HG03565 (cell line): ENCODE measurements around the gene HSPA1A.
"Not testable (repeated sequence)": the region's sequence is repeated elsewhere in the genome, so short reads cannot be mapped to it uniquely, and the experiment has no call there.

Experiments
- ATAC-seq: cut with Tn5 transposase; IDR thresholded peaks from one replicate; pipeline ENCODE4 v1.9.1; 2021; ENCODE audit warnings: mild to moderate bottlenecking, moderate library complexity; ENCODE audit not compliant: unreplicated experiment

HSPA1A gene

GRCh38 chr6:31808599-31808998 is 6.7 kb upstream of the HSPA1A start:
- ATAC-seq, result not testable (repeated sequence)

DNA sequence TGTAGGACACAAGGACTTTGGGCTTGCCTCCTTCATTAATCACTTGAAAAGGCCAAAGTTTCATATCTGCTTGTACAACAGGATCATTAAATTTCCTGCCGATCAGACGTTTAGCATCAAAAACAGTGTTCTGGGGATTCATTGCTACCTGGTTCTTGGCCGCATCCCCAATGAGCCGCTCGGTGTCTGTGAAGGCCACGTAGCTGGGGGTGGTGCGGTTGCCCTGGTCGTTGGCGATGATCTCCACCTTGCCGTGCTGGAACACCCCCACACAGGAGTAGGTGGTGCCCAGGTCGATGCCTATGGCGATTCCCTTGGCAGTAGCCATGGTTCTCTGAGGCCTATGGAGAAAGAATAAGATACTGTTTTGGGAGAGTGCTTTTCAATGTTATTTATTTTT is 3.7 kb upstream of the HSPA1A start:
- ATAC-seq, result no peak

GRCh38 chr6:31813465-31813849 is 1.9 kb upstream of the HSPA1A start:
- no peak for ATAC-seq

- no peak for ATAC-seq
These were observed 692 bp upstream of the HSPA1A start for GRCh38 chr6:31814677-31815024.

DNA sequence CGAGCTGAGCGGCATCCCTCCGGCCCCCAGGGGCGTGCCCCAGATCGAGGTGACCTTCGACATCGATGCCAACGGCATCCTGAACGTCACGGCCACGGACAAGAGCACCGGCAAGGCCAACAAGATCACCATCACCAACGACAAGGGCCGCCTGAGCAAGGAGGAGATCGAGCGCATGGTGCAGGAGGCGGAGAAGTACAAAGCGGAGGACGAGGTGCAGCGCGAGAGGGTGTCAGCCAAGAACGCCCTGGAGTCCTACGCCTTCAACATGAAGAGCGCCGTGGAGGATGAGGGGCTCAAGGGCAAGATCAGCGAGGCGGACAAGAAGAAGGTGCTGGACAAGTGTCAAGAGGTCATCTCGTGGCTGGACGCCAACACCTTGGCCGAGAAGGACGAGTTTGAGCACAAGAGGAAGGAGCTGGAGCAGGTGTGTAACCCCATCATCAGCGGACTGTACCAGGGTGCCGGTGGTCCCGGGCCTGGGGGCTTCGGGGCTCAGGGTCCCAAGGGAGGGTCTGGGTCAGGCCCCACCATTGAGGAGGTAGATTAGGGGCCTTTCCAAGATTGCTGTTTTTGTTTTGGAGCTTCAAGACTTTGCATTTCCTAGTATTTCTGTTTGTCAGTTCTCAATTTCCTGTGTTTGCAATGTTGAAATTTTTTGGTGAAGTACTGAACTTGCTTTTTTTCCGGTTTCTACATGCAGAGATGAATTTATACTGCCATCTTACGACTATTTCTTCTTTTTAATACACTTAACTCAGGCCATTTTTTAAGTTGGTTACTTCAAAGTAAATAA is 2.0 kb downstream of the HSPA1A start:
- not testable (repeated sequence) for ATAC-seq

GRCh38 chr6:31817929-31818511 is 2.7 kb downstream of the HSPA1A start:
- ATAC-seq, result not testable (repeated sequence)

- ATAC-seq, result no peak
These were observed 4.5 kb downstream of the HSPA1A start for GRCh38 chr6:31819871-31820299.

DNA sequence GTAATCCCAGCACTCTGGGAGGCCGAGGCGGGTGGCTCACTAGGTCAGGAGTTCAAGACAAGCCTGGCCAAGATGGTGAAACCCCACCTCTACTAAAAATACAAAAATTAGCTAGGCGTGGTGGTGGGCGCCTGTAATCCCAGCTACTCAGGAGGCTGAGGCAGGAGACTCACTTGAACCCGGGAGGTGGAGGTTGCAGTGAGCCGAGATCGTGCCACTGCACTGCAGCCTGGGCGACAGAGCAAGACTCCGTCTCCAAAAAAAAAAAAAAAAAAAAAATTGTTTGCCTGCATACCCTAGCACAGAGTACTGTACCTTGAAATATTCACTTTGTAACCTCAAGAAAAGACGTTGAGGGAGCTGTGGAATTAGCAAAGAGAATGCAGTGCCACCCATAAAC is 5.1 kb downstream of the HSPA1A start:
- ATAC-seq, result not testable (repeated sequence)

- no peak for ATAC-seq
These were observed 6.1 kb downstream of the HSPA1A start for GRCh38 chr6:31821301-31822035.

DNA sequence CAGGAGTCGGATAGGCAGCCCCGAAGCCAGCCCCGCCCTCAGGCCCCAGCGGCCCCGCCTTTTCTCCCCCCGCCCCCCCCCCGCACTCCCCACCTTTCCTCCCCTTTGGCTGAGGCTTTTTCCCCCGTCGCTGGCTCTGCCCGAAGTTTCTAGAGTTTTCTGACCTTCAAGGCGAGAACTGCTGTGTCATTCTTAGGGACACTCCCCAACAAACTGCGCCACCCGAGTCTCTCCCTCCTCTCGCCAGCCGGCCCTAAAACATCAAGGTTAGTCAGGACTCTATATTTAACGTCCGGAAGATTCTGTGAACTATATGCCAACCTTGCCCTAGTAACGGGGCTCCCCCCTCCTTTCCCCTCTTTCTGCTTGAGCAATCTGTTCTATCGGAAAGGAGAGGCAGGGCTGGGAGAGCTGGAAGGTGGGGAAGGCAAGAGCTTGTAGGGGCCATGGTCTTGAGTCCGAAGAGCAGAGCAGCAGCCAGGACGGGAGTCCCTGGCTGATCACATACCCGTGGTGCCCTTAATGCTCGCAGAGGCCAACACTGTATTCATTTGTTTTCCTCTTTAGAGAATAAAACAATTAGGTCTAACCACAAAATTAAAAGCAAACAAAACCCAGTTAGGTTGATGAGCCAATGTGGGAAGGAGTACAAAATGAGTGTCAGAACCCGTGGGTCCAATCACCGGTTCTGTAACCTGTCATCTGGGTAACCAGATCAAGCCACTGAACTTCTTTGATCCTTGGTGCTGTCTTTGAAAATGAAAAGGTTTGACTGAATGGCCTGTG is 6.9 kb downstream of the HSPA1A start:
- ATAC-seq, result no peak

DNA sequence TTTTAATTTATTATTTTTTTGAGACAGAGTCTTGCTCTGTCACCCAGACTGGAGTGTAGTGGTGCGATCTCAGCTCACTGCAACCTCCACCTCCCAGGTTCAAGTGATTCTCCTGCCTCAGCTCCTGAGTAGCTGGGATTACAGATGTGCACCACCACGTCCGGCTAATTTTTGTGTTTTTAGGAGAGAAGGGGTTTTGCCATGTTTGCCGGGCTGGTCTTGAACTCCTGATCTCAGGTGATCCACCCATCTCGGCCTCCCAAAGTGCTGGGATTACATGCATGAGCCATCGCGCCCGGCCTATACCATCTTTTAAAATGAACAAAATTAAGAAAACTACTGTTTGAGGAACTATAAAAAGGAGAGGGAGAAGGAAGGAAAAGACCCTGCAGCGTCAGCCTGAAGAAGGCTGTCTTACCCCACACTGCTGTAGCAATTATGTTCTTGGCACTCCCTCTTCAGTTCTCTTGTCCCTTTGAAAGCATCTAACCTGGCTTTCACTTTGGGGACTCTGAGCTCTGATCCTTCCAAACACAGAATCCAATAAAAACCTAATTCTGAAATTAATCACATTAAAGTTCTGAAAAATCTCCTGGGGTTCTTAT is 8.4 kb downstream of the HSPA1A start:
- ATAC-seq, result not testable (repeated sequence)

- no peak for ATAC-seq
These were observed 10.2 kb downstream of the HSPA1A start for GRCh38 chr6:31825553-31825952.

DNA sequence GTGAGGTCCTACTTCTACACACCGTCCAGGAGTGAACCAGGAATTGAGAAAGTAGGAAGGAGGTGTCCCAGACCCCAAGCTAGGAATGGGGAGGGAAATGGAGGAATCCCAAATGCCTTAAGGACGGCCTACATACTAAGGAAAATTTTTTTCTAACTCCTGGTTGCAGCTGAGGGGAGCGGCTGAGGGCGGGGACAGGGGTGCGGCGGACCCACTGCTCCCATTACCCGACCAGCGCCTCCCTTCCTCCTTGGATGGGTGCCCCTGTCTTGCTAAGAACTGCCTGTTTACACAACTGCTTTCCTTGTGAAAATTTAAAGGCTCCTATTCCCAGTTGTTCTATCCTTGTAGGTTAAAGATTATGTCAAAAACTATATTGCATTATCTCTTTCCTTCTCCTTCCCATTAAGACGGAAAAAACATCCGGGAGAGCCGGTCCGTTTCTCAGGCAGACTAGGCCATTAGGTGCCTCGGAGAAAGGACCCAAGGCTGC is 11.5 kb downstream of the HSPA1A start:
- no peak for ATAC-seq

DNA sequence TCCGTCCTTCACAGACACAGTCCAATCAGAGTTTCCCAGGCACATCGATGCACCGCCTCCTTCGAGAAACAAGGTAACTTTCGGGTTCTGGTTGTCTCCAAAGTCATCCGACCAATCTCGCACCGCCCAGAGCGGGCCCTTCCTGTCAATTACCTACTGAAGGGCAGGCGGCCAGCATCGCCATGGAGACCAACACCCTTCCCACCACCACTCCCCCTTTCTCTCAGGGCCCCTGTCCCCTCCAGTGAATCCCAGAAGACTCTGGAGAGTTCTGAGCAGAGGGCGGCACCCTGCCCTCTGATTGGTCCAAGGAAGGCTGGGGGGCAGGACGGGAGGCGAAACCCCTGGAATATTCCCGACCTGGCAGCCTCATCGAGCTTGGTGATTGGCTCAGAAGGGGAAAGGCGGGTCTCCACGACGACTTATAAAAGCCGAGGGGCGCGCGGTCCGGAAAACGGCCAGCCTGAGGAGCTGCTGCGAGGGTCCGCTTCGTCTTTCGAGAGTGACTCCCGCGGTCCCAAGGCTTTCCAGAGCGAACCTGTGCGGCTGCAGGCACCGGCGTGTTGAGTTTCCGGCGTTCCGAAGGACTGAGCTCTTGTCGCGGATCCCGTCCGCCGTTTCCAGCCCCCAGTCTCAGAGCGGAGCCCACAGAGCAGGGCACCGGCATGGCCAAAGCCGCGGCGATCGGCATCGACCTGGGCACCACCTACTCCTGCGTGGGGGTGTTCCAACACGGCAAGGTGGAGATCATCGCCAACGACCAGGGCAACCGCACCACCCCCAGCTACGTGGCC is 12.1 kb downstream of the HSPA1A start, which contains the start of gene HSPA1B:
Gene HSPA1B, plus strand, starts transcription at position 453 of the 794 bp plus-strand sequence. Its CDS starts 213 bp downstream, at position 666.
- peak; percentile 52 for ATAC-seq

DNA sequence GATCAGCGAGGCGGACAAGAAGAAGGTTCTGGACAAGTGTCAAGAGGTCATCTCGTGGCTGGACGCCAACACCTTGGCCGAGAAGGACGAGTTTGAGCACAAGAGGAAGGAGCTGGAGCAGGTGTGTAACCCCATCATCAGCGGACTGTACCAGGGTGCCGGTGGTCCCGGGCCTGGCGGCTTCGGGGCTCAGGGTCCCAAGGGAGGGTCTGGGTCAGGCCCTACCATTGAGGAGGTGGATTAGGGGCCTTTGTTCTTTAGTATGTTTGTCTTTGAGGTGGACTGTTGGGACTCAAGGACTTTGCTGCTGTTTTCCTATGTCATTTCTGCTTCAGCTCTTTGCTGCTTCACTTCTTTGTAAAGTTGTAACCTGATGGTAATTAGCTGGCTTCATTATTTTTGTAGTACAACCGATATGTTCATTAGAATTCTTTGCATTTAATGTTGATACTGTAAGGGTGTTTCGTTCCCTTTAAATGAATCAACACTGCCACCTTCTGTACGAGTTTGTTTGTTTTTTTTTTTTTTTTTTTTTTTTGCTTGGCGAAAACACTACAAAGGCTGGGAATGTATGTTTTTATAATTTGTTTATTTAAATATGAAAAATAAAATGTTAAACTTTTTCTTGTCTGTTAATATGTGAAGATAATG is 14.4 kb downstream of the HSPA1A start:
- no peak for ATAC-seq

DNA sequence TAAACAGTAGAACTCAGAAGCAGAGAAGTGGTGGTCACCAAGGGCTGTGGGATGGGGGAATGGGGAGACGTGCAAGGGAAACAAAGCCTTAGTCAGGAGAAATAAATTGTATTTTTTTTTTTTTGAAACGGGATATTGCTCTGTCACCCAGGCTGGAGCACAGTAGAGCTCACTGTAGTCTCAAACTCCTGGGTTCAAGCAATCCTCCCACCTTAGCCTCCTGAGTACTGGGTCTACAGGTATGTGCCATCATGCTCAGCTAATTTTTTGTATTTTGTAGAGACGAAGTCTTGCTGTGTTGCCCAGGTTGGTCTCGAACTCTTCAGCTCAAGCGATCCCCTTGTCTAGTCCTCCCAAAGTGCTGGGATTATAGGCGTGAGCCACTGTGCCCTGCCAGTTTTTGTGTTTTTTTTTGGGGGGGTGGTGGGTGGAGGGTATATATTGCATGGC is 15.6 kb downstream of the HSPA1A start:
- ATAC-seq, result no peak

DNA sequence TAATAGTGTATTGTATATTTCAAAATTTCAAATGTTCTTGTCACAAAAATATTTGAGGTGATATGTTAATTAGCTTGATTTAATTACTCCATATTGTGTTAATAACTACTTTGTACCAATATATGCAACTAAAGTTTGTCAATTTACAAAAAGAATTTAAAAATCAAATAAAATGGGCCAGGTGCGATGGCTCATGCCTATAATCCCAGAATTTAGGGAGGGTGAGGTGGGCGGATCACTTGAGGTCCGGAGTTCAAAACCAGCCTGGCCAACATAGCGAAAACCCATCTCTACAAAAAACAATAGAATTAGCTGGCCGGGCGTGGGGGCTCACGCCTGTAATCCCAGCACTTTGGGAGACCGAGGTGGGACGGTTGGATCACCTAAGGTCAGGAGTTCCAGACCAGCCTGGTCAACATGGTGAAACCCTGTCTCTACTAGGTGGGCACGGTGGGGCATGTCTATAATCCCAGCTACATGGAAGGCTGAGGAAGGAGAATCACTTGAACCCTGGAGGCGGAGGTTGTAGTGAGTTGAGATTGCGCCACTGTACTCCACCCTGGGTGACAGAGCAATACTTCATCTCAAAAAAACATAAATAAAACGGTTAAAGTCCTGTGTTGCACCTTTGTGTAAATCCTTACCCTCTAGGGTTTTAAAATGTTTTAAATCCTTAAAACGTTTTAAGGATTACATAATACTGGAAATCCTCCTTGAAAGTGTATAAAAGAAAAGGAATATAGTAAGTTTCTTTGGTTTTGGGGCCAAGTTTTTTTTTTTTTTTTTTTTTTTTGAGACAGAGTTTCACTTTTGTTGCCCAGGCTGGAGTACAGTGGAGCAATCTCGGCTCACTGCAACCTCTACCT is 16.2 kb downstream of the HSPA1A start:
- no peak for ATAC-seq
